Type B pancreatic cell (in vitro differentiated cells): ENCODE data around the gene ZDHHC11B. TPM values are rescaled to one million over a fixed set of nuclear protein-coding genes. Genes with fewer than 3 reads are reported as not detected.

ENCODE experiments used
- DNase-seq: peaks from one replicate; pipeline ENCODE4 v3.0.0; 2021; ENCODE audit warnings: mixed read lengths; ENCODE audit not compliant: unreplicated experiment; ENCODE audit errors: extremely low spot score
- H3K27ac Mint-ChIP-seq: 2 replicates; pipeline ENCODE4 v1.8.0; 2021; ENCODE audit warnings: mild to moderate bottlenecking, mixed read lengths
- H3K27me3 Mint-ChIP-seq: 2 replicates; pipeline ENCODE4 v1.8.0; 2021; ENCODE audit warnings: mixed read lengths
- H3K36me3 Mint-ChIP-seq: 2 replicates; pipeline ENCODE4 v1.8.0; 2021; ENCODE audit warnings: mixed read lengths
- H3K4me1 Mint-ChIP-seq: one replicate; pipeline ENCODE4 v1.8.0; 2021; ENCODE audit warnings: mixed read lengths; ENCODE audit not compliant: unreplicated experiment
- H3K4me3 Mint-ChIP-seq: 2 replicates; pipeline ENCODE4 v1.8.0; 2021; ENCODE audit warnings: mild to moderate bottlenecking, mixed read lengths
- H3K9me3 Mint-ChIP-seq: 2 replicates; pipeline ENCODE4 v1.8.0; 2021; ENCODE audit warnings: mixed read lengths
- total RNA-seq: library from RNA; stranded (reverse); gene quantifications from 2 replicates; pipeline ENCODE4 v1.2.1, GENCODE V29; 2021; ENCODE audit warnings: low replicate concordance
- TF ChIP-seq, protein P1 (sequence below): fragments of 200-600 bp; sonication (generic); conservative IDR thresholded peaks from 2 replicates; pipeline ENCODE4 v1.5.0; 2021; ENCODE audit warnings: antibody characterized with exemption, mild to moderate bottlenecking

The ZDHHC11B gene
- total RNA-seq, 1 donor from 2014 or later: 4.0 TPM

DNA sequence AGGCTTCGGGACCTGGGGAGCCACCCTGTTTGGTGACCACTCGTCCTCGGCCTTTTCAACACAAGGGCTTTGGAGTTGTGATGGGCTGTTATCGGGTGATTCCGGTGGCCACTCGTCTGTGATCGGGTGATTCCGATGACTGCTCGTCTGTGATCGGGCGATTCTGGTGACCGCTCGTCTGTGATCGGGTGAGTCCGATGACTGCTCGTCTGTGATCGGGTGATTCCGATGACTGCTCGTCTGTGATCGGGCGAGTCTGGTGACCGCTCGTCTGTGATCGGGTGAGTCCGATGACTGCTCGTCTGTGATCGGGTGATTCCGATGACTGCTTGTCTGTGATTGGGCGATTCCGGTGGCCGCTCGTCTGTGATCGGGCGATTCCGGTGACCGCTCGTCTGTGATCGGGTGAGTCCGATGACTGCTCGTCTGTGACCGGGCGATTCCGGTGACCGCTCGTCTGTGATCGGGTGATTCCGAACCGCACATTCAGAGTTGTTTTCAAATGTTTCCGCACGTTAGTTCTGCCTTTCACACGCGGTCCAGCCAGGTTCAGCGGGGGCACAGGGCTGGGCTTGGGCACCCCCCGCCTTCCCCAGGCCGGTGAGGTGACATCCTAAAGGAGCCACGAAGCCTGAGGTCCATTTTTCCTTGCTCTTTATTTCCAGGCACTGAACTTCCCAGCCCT lies 121.6 kb downstream of the ZDHHC11B start:
- Mint-ChIP-seq H3K4me1 (no peaks in the 10 kb centered on the region), H3K4me3 (no peak overlapping the region), H3K27ac (no peak overlapping the region), H3K9me3 (no peaks in the 10 kb centered on the region), H3K27me3 (no peaks in the 10 kb centered on the region), H3K36me3 (peaks cover 26% of the 10 kb centered on the region)
- TF ChIP-seq, protein P1, sequence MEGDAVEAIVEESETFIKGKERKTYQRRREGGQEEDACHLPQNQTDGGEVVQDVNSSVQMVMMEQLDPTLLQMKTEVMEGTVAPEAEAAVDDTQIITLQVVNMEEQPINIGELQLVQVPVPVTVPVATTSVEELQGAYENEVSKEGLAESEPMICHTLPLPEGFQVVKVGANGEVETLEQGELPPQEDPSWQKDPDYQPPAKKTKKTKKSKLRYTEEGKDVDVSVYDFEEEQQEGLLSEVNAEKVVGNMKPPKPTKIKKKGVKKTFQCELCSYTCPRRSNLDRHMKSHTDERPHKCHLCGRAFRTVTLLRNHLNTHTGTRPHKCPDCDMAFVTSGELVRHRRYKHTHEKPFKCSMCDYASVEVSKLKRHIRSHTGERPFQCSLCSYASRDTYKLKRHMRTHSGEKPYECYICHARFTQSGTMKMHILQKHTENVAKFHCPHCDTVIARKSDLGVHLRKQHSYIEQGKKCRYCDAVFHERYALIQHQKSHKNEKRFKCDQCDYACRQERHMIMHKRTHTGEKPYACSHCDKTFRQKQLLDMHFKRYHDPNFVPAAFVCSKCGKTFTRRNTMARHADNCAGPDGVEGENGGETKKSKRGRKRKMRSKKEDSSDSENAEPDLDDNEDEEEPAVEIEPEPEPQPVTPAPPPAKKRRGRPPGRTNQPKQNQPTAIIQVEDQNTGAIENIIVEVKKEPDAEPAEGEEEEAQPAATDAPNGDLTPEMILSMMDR: no peak
- no peak for DNase-seq

DNA sequence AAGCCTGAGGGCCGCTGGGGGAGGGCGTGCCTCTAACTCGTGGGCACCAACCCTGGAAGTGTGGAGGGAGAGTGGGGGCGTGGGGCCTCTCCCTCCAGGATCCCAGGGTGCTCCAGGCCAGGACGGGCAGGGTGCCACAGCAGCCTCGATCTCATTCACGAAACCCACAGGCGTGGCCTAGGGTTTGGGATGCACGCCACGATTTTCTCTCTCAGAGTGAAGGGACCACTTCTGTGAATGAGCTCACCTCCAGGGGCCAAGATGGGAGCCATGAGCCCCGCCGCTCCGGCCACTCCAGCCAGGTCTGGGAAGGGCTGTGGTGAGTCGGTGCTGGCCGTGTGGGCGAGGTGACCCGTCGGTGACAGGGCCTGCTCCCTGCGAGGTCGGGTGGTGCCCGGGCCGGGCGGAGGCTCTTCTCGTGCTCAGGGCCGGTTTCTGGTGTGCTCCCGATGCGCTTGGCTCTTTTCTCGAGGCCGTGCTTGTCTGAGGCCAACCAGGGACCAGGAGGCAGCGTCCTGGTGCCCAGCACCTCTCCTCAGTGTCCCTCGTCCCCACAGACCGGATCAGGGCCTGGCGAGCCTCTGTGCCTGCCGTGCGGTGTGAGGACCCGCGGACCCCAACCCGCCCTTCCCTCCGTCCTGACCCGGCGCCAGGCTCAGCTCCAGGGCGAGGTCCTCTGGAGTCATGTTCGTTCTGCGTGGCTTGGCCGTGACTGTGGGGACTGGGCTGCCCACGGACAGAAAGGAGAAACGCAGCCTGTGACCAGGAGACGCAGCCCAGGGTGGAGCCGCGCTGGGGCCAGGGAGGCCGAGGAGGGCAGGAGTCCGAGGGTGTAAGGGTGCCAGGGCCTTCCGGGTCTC lies 122.4 kb downstream of the ZDHHC11B start:
- no peak overlapping the region for H3K27ac Mint-ChIP-seq
- no peak overlapping the region for H3K4me3 Mint-ChIP-seq
- TF ChIP-seq, protein P1: no peak
- H3K27me3 Mint-ChIP-seq: no peaks in the 10 kb centered on the region
- no peaks in the 10 kb centered on the region for H3K4me1 Mint-ChIP-seq
- H3K9me3 Mint-ChIP-seq: no peaks in the 10 kb centered on the region
- DNase-seq: no peak
- peaks cover 26% of the 10 kb centered on the region for H3K36me3 Mint-ChIP-seq

DNA sequence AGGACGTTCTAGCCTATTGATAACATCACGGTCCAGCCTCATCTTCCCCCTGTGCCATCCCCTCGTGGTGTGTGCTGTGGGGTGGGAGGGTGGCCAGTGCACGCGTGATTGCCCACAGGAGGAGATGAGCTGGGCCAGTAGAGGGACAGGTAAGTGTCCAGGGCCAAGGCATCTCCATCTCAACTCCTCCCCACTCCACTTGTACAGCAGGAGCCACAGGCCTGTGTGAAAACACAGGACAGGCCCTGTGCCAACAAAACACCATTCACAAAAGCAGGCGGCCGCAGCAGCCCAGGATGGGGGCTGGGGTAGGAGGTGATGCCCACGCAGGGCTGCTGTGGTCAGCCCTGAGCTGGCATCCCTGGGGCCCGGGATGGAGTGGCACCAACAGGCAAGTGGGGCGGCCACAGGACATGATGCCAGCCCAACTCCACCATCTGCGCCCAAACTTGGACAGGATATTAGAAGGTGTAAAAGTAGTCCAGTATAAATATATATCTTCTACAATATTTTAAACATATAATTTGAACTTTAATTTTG lies 124.0 kb downstream of the ZDHHC11B start:
- peaks cover 34% of the 10 kb centered on the region for H3K36me3 Mint-ChIP-seq
- H3K27me3 Mint-ChIP-seq: no peaks in the 10 kb centered on the region
- H3K27ac Mint-ChIP-seq: no peak overlapping the region
- H3K4me3 Mint-ChIP-seq: no peak overlapping the region
- H3K4me1 Mint-ChIP-seq: no peaks in the 10 kb centered on the region
- no peak for DNase-seq
- TF ChIP-seq, protein P1: no peak
- H3K9me3 Mint-ChIP-seq: no peaks in the 10 kb centered on the region

Other genes with a start within 250 kb of the ZDHHC11B start
- 14.2 and 27.8 TPM in 2 replicates for gene CEP72, start 172.4 kb downstream of the ZDHHC11B start, total RNA-seq
- 3.6 and 5.0 TPM in 2 replicates for gene TPPP, start 91.4 kb downstream of the ZDHHC11B start, total RNA-seq
- 20.8 and 27.5 TPM in 2 replicates for gene ZDHHC11, start 66.3 kb upstream of the ZDHHC11B start, total RNA-seq
- 38.2 and 55.6 TPM in 2 replicates for gene BRD9, start 108.1 kb upstream of the ZDHHC11B start, total RNA-seq
- gene TRIP13, start 108.2 kb upstream of the ZDHHC11B start, total RNA-seq: 9.3 and 18.2 TPM in 2 replicates
- gene NKD2, start 224.1 kb upstream of the ZDHHC11B start, total RNA-seq: 23.3 and 24.3 TPM in 2 replicates